Measurements from ENCODE around the gene CDK11A.
"Not testable (repeated sequence)": the region's sequence is repeated elsewhere in the genome, so short reads cannot be mapped to it uniquely, and the experiment has no call there.

Gene CDK11A

GRCh38 chr1:1715109-1715883 is 8.9 kb downstream of the CDK11A start:
- FAIRE-seq: not testable (repeated sequence)

- FAIRE-seq: not testable (repeated sequence)
Measured at GRCh38 chr1:1707897-1708296, 16.3 kb downstream of the CDK11A start.

GRCh38 chr1:1707241-1707640 is 16.9 kb downstream of the CDK11A start:
- FAIRE-seq: not testable (repeated sequence)

DNA sequence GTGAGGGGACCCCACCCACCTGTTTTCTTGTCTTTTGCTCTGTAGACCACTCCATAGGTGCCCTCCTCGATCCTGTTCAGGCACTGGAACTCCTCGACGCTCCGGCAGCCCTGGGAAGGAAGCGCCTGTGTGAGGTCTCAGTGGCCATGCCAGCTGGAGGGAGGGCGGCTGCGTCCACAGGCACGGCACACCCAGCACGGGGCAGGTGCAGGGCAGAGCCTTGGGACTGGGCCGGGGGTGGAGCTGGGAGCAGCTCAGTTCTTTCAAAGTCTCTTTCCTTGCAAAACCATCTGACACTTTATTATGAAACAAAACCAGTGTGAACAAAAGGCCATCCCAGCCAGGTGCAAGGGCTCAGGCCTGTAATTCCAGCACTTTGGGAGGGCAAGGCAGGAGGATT is 18.5 kb downstream of the CDK11A start:
- not testable (repeated sequence) for FAIRE-seq

DNA sequence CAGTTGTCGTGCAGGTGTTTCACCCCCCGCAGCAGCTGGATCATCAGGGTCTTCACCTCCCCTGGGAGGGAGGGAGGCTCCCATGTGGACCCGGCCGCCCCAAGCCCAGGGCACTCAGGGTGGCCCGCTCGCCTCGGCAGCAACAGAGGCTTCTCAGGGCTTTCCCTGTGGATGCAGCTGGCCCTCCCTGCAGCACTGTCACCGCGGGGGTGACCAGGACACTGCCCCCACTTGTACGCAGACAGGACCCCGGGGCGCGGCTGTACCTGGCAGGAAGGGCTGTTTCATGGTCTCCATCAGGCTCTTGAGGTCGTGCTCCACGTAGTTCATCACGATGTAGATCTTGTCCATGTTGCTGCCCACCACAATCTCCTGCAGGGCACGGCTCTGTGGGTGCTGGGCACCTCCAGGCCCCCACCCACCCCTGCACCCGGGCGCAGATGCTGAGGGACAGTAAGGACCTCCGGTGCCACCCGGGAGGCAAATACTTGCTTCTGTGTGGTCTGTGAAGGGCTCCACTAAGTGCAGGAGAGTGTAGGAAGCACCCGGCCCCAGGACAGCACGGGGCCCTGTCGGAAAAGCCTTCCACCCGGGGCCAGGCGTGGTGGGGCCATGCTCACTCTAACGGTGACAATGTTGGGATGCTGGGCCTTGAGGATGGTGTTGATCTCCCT is 19.7 kb downstream of the CDK11A start:
- not testable (repeated sequence) for FAIRE-seq

DNA sequence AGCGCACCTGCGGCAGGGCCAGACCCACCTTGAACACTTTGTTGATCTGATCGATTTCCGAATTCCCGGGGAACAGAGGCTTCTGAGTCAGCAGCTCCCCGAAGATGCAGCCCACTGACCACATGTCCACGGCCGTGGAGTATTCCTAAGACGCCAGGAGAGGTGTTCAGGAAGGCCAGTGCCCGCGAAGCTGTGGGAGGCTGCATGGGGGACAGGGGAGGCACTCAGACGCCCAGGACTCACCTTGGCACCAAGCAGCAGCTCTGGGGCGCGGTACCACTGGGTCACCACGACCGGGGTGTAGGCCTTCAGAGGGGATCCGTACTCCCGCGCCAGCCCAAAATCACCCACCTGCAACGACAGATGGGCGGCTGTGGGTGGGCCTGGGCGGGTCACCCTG is 20.4 kb downstream of the CDK11A start:
- FAIRE-seq: no peak

DNA sequence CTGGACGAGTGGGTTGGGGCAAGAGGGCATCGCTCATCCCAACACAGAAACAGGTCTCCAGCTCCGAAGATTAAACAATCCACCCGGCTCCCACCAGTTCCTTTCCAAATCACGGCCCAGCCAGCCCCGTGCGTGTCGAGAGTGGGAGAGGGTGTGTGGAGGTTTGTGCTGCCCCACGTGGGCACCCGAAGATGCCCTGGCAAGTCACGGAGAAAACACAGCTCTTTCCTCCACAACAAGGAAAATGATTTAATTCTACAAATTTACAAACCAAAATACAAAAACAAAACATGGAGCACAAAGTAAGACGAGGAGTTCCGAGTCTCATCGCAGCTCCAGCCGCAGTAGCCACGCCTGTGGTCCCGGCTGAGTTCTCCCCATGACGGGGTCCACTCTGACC is 21.7 kb downstream of the CDK11A start:
- not testable (repeated sequence) for FAIRE-seq

- FAIRE-seq: not testable (repeated sequence)
Measured at GRCh38 chr1:1700557-1700956, 23.6 kb downstream of the CDK11A start.

DNA sequence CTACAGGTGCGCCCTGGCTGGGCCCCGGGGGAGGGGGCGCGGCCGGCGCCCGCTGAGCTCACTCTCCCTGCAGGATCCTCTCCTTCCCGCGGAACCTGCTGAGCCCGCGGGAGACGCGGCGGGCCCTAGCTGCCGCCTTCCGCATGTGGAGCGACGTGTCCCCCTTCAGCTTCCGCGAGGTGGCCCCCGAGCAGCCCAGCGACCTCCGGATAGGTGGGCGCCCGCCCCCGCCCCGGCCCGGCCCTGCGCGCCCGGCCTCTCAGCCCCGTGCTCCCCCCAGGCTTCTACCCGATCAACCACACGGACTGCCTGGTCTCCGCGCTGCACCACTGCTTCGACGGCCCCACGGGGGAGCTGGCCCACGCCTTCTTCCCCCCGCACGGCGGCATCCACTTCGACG is 24.1 kb downstream of the CDK11A start:
- FAIRE-seq: not testable (repeated sequence)

DNA sequence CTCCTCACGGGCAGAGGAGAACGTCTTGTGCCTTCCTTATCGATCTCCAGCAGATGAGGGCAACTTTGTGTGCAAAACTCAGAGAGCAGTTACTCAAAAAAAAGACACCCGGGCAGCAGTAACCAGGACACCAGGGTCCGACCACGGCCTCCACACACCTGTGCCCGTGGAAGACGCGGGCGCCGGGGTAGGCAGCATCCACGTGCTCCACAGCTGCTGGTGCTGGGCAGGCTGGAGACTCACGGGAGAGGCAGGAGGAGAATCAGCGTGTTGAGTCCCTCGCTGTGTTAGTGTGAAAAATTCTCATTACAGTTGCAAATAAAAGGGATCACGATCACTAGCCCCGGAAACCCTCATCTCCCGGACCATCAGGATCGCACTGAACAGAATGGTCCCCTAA is 25.1 kb downstream of the CDK11A start:
- FAIRE-seq: not testable (repeated sequence)

GRCh38 chr1:1697358-1698183 is 26.6 kb downstream of the CDK11A start:
- FAIRE-seq: not testable (repeated sequence)

- FAIRE-seq: not testable (repeated sequence)
Measured at GRCh38 chr1:1696431-1697357, 27.5 kb downstream of the CDK11A start.

DNA sequence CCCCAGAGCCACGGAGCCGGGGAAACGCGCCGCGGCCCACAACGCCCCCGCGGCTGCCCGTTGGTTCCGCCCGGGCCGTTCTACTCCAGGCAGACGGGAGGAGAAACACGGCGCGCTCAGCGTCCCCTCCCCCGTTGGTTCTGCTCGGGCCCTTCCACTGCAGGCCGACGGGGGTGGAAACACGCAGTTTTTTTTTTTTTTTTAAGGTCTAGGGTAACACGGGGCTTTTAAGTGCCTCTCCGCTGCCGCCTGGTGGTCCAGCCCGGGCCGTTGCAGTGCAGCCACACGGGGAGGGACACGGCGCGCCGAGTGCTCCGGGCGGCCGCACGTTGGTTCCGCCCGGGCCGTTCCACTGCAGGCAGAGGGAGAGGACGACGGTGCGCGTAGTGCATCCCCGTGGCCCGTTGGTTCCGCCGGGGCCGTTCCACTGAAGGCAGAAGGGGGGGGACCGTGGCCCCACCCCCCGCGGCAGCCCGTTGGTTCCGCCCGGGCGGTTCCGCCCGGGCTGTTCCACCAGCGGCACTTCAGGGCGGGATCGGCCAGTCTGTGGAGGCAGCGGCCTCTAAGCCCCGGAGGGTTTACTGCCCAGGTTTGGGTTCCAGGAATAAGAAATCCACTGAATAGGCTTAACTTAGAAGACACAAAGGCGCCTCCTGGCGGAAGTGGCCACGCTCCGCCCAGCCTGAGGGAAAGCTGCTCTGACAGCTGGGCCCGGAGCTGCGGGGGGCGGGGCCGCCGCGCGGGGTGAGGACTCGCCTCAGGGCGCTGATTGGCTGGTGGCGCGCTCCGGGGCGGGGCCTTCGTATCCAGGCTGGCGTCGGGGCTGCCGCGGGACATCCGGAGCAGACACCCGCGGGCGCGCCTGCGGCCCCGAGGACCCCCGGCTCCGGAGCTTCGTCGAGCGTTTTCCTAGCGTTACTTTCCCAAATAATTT is 31.2 kb downstream of the CDK11A start, which contains the start of gene SLC35E2B:
SLC35E2B (minus strand) TSS at position 82 of the 934 bp plus-strand sequence. CDS start 16,096 bp downstream, outside the sequence.
- peak; percentile 84 for FAIRE-seq

- not testable (repeated sequence) for FAIRE-seq
Measured at GRCh38 chr1:1692324-1692713, 31.8 kb downstream of the CDK11A start.

- FAIRE-seq: not testable (repeated sequence)
Measured at GRCh38 chr1:1691443-1691842, 32.7 kb downstream of the CDK11A start.

DNA sequence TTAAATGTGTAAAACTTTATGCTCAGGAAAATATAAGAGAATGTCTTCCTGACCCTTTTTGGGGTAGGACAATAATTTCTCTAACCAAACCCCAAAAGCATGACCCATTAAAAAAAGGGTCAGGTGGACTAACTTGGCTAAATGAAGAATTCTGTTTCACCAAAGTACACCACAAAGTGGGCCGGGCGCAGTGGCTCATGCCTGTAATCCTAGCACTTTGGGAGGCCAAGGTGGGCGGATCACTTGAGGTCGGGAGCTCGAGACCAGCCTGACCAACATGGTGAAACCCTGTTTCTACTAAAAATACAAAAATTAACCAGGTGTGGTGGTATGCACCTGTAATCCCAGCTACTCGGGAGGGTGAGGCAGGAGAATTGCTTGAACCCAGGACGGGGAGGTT is 34.6 kb downstream of the CDK11A start:
- FAIRE-seq: not testable (repeated sequence)

GRCh38 chr1:1687846-1688245 is 36.3 kb downstream of the CDK11A start:
- no peak for FAIRE-seq

GRCh38 chr1:1684031-1684681 is 40.0 kb downstream of the CDK11A start:
- no peak for FAIRE-seq

DNA sequence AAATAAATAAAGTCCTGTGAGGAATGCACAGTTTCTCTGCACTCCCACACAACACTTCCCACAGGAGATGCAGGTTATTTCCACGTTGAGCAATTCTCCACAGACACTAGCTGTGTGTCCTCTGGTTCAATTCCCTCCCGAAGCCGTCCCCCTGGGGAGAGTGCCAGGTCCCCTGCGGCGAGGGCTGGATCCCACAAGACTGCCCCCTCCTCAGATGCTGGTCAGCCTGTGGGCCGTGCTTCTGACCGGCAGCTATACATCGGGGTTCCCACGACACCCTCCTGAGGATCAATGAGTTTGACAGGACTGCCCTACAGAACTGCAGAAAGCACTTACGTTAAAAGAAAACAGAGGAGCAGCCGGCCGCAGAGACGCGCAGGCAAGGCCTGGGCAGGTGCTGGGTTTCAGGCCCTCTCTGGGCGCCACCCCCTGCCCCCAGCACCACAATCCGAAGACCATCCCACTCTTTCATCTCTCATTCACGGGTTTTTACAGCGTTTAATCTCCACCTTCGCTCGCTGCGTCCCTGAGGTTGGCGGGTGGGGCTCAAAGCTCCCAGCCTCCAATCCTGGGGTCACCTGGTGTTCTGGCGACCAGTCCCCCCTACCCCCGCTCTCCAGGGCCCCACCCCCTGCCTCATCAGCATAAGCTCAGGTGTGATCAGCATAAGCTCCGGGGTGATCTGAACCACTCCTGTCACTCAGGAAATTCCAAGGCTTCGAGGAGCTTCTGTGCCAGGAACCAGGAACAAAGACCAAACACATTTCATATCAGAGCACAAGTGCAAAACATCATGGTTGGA is 40.9 kb downstream of the CDK11A start:
- no peak for FAIRE-seq

GRCh38 chr1:1680912-1681273 is 43.3 kb downstream of the CDK11A start:
- FAIRE-seq: no peak

Data from TTC549 (cell line).